ENCODE data around the gene TMEM222. TPM values are rescaled to one million over a fixed set of nuclear protein-coding genes. Genes with fewer than 3 reads are reported as not detected.

Gene TMEM222
- total RNA-seq, 4 donors from 2014 or later: 20.0 to 33.0 (median 27.1) TPM

DNA sequence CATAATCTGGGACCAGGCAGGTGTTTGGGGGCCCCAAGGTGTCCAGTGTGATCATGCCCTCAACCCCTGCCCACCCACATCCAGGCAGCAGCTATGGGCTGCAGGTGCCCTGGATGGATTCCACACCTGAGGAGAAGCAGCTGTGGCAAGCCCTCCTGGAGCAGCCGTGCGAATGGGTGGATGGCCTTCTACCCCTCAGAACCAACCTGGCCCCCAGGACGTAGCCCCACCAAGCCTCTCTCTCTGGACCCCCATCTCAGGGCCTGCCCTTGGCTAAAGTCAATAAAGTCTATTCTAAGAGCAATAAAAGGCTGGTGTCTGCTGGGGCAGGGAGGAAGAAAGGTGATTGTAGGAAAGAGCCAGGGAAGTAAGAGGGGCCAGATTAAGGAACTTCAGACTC is 31.7 kb downstream of the TMEM222 start:
- WGBS, 2 donors: 75% methylated on average over 2 of the region's 3 CpGs; no CpG with 5 or more reads in 1 of the 2 donors
- H3K36me3 ChIP-seq: peaks cover 34 to 82% (median 37%) of the 10 kb centered on the region in 3 donors
- intact Hi-C loops (cut with DNase I): no loop called here
- H3K4me1 ChIP-seq: peaks cover 40 to 62% (median 45%) of the 10 kb centered on the region in 3 donors
- H3K27ac ChIP-seq: no peak overlapping the region
- no peak for DNase-seq
- no peak for TF ChIP-seq POLR2A (IDR thresholded peaks at IDR 0.05)
- TF ChIP-seq, protein P1, sequence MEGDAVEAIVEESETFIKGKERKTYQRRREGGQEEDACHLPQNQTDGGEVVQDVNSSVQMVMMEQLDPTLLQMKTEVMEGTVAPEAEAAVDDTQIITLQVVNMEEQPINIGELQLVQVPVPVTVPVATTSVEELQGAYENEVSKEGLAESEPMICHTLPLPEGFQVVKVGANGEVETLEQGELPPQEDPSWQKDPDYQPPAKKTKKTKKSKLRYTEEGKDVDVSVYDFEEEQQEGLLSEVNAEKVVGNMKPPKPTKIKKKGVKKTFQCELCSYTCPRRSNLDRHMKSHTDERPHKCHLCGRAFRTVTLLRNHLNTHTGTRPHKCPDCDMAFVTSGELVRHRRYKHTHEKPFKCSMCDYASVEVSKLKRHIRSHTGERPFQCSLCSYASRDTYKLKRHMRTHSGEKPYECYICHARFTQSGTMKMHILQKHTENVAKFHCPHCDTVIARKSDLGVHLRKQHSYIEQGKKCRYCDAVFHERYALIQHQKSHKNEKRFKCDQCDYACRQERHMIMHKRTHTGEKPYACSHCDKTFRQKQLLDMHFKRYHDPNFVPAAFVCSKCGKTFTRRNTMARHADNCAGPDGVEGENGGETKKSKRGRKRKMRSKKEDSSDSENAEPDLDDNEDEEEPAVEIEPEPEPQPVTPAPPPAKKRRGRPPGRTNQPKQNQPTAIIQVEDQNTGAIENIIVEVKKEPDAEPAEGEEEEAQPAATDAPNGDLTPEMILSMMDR (IDR thresholded peaks at IDR 0.05): no peak
- H3K27me3 ChIP-seq: peaks cover 0 to 5% (median 0%) of the 10 kb centered on the region in 4 donors
- no peak overlapping the region for H3K4me3 ChIP-seq
- H3K9me3 ChIP-seq: no peaks in the 10 kb centered on the region

DNA sequence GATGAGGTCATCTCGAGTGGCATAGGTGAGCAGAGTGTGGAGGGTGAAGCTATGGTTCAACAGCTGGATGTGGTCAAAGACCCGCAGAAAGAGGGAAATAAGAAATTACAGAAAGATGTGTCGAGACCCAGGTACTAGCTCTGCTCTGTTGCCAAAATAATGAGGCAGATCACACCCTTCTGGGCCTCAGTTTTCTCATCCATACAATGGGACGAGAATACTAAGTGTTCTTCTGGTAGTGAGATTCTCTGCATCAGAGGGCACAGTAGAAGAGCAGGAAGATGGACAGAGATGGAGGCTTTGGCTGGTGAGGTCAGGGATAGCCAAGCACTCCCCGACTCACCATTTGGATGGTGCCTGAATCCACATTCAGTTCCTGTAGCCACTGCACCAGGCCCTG is 33.7 kb downstream of the TMEM222 start:
- intact Hi-C loops (cut with DNase I): loop anchor here (5.0 kb wide), 1 partner anchor 37 kb away; the partner anchor contains the start of gene GPR3
- Histone ChIP-seq H3K36me3 (peaks cover 48 to 94% (median 49%) of the 10 kb centered on the region in 3 donors), H3K9me3 (no peaks in the 10 kb centered on the region), H3K27me3 (no peaks in the 10 kb centered on the region), H3K4me1 (peaks cover 22 to 62% (median 24%) of the 10 kb centered on the region in 3 donors), H3K4me3 (no peak overlapping the region), H3K27ac (peak overlapping the region in 1 of 4 donors; percentile 81)
- no peak for DNase-seq
- 85 to 91% methylated on average over 4 to 5 of the region's 5 CpGs for WGBS, 2 donors
- TF ChIP-seq POLR2A (IDR thresholded peaks at IDR 0.05): no peak
- TF ChIP-seq, protein P1 (IDR thresholded peaks at IDR 0.05): no peak

DNA sequence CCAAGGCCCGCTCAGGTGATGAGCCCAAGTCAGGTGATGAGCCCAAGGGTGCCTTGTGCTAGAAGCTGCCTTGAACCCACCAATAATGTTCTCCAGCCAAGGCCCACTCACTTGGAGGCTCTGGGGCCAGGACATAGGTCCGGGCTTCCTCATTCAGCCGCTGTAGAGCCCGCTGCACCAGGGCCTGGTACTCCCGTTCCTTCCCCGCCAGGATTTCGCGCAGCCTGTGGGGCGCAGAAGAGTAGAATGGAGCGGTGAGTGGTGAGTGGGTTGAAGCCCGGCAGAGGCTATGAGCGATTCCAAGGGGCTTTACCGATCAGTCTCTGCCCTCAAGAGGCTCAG is 34.3 kb downstream of the TMEM222 start:
- H3K9me3 ChIP-seq: no peaks in the 10 kb centered on the region
- no peaks in the 10 kb centered on the region for H3K27me3 ChIP-seq
- peaks cover 17 to 62% (median 19%) of the 10 kb centered on the region in 3 donors for H3K4me1 ChIP-seq
- intact Hi-C loops (cut with DNase I): loop anchor here (5.0 kb wide), 1 partner anchor 36 kb away; the partner anchor contains the start of gene GPR3
- peak overlapping the region; percentile 16 to 81 (median 66) for H3K27ac ChIP-seq
- 57% methylated on average over 8 of the region's 13 CpGs; no CpG with 5 or more reads in 1 of the 2 donors for WGBS, 2 donors
- peak overlapping the region in 1 of 4 donors; percentile 49 for H3K4me3 ChIP-seq
- TF ChIP-seq, protein P1 (IDR thresholded peaks at IDR 0.05): no peak
- no peak for TF ChIP-seq POLR2A (IDR thresholded peaks at IDR 0.05)
- no peak for DNase-seq
- H3K36me3 ChIP-seq: peaks cover 52 to 94% (median 54%) of the 10 kb centered on the region in 3 donors

DNA sequence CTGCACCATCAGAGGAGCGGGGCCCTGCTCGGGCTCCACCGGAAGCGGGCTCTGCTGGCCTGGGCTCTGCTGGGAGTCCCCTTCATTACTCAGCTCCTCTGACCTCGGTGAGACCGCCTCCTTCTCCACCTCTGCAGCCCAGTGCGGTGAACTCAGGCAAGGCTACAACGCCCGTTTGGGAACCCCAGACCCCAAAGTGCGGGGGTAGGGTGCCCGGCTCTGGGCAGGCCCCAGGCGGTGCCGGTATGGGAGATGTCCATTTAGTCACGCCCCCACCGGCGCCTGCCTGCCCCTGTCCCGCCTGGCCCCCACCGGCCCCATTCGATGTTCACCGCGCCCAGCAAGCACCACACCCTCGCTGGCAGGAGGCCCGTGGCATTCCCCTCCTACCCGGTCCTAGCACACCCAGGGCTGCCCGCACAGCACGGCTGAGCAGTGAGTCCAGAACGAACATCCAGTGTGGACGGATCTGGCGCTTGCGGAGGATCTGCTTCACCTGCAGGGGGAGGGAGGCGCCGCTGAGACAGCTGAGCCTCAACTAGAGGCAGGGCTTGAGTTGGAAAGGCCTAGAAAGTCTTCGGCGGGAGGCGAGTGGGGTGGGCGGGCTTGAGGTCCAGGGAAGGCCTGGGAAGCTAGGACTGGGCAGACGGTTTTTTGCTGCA is 34.8 kb downstream of the TMEM222 start:
- Histone ChIP-seq H3K9me3 (no peaks in the 10 kb centered on the region), H3K4me3 (peak overlapping the region in 2 of 4 donors; percentile 29 to 49), H3K36me3 (peaks cover 57 to 97% (median 59%) of the 10 kb centered on the region in 3 donors), H3K27me3 (no peaks in the 10 kb centered on the region), H3K4me1 (peaks cover 15 to 57% (median 19%) of the 10 kb centered on the region in 3 donors), H3K27ac (peak overlapping the region; percentile 64 to 81 (median 70))
- TF ChIP-seq POLR2A (IDR thresholded peaks at IDR 0.05): no peak
- TF ChIP-seq, protein P1 (IDR thresholded peaks at IDR 0.05): peak in 3 of 6 experiments; percentile 3 to 16 (median 3)
- no peak for DNase-seq
- WGBS, 2 donors: 51% methylated on average over 9 of the region's 37 CpGs; no CpG with 5 or more reads in 1 of the 2 donors
- intact Hi-C loops (cut with DNase I): loop anchor here (5.0 kb wide), 1 partner anchor 36 kb away; the partner anchor contains the start of gene GPR3
